NCI-H510A (cell line): ENCODE measurements around the gene HOTAIR.

Experiments
- DNase-seq: peaks from one replicate; lab custom pipeline; 2025; lab: John Stamatoyannopoulos, UW

HOTAIR gene

DNA sequence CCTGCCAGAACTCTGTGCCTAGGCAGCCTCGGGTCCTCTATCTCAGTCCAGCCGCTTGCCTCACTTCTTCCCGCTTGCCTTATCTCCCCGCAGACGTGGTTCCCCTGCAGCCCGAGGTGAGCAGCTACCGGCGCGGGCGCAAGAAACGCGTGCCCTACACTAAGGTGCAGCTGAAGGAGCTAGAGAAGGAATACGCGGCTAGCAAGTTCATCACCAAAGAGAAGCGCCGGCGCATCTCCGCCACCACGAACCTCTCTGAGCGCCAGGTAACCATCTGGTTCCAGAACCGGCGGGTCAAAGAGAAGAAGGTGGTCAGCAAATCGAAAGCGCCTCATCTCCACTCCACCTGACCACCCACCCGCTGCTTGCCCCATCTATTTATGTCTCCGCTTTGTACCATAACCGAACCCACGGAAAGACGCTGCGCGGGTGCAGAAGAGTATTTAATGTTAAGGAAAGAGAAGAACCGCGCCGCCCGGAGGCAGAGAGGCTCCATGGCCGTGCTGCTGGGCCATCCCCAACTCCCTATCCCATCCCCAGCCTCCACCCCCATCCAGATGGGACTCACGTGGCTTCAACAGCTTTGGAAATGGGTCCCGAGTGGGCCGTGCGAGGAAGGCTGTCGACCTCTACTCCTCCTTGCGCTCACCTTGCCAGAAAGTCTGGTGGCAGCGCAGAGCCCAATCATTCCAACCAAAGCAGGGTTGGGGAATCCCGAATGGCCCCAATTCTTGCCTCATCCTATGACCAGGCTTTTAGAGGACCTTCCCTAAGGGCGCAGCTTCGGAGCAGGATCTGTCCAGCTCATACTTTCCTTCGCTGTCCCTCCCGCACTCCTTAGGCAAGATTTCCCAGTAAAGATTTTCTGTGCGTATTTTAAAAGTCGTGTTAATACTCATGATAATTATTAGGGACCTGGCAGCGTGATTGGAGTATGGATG lies 29.6 kb downstream of the HOTAIR start:
- DNase-seq: no peak

- no peak for DNase-seq
Observed at GRCh38 chr12:53944209-53944608, 30.5 kb downstream of the HOTAIR start.

DNA sequence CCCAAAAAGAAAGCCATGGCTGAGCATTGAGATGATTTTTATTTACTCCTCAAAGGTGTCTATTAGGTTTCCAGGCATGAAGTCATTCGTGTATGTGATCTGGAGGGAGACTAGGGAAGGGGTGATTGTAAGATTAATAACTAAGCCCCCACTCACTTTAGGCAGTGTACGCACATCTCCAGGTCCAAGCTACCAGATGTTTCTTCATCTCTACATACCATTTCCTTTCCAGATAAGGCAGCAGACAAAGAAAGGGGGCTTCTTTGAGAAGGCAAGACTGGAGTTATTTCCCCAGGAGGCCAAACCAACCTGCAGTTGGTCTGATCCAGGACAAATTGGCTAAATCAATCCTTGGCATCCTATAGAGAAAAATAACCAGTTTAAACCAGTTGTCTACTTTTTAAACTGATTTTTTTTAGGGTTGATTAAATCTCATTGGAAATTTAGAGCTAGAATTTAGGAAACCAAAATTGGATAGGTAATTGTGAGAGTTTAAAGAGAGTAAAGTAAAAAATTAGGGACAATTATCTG lies 32.2 kb downstream of the HOTAIR start:
- DNase-seq: no peak

- no peak for DNase-seq
Observed at GRCh38 chr12:53941750-53942149, 33.0 kb downstream of the HOTAIR start.

- DNase-seq: no peak
Observed at GRCh38 chr12:53941187-53941586, 33.6 kb downstream of the HOTAIR start.

GRCh38 chr12:53940443-53941014 lies 34.2 kb downstream of the HOTAIR start:
- DNase-seq: no peak

- no peak for DNase-seq
Observed at GRCh38 chr12:53939141-53940108, 35.3 kb downstream of the HOTAIR start.

GRCh38 chr12:53938326-53939140 lies 36.2 kb downstream of the HOTAIR start, which contains the start of gene HOXC13:
HOXC13 (plus strand) TSS chr12:53938831; CDS start chr12:53938907, 76 bp downstream.
- DNase-seq: peak; percentile 94

DNA sequence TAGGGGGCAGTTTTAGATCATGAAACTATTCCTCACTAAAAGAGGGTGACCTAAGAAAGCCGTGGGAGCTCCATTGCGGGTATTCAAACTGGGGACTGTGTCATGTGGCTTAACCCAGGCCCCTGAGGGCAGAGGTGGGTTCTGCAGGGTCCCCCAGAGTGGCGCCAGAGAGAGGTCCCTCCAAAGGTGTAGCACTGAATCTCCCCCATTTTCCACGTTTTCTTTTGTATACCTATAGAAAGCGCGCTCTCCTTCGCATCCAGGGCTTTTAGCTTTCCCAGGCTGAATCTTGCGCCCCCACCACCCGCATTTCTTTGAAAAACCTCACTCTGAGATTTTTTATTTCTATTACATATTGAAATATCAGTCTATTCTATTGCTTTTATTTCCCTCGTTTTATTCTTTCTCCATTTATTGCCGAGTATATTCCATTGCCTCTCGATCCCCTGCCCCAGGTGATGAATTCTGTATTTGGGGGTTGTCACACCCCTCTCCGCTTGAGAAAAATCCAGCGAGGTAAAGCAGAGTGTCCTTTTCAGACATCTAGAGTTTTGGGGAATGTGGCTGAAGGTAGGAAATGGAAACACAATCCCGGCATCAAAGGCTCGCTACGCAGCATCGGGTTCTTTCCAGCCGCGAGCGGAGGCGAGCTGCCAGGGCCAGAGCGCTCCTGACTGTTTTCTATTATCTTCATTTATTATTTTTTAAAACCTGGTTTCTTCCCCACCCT lies 37.0 kb downstream of the HOTAIR start:
- no peak for DNase-seq

DNA sequence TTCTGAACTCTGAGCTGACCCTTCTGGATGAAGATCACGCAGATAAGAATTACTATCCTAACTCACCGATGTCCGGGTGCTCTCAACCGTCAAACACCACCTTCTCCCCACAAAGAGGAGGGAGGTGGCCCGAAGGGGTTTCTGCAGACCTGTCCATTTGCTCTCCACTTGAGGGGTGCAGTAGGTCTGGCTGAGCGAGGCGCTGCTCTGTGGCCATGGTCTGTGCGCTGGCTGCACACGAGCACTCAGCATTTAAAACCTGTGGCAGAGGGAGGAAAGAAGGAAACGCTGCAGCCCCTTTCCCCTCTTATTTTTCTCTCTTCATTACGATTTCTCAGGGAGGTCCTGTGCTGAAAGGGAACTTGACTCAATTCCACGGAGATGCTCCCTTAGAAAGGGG lies 37.7 kb downstream of the HOTAIR start:
- no peak for DNase-seq

GRCh38 chr12:53935383-53936341 lies 39.1 kb downstream of the HOTAIR start:
- DNase-seq: no peak

DNA sequence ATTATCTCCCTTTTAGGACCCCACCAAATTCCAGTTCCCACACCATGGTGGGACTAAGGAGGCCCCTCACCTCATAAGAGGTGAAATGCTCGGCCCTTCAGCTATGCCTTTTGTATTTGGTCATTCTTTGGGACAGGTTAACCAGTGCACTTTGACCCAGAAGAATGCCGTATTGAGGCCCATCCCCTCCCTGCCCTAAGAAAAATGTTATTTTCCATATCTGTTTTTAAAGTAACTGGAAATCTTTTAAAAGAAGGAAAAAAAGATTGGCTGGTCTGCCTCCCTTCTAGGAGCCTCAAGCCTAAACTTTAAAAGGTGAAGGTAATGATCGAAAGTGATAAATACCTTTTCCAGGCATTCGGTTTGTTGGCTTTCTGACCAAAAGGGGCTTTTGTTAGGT lies 41.8 kb downstream of the HOTAIR start:
- DNase-seq: no peak

- DNase-seq: no peak
Observed at GRCh38 chr12:53931844-53932581, 42.7 kb downstream of the HOTAIR start.

GRCh38 chr12:53930591-53931255 lies 44.0 kb downstream of the HOTAIR start:
- DNase-seq: no peak

- DNase-seq: no peak
Observed at GRCh38 chr12:53929527-53929926, 45.2 kb downstream of the HOTAIR start.

- no peak for DNase-seq
Observed at GRCh38 chr12:53928054-53928835, 46.5 kb downstream of the HOTAIR start.
